Naive B cell (primary cell): ENCODE results near the gene CLNK. TPM values are rescaled to one million over a fixed set of nuclear protein-coding genes. Genes with fewer than 3 reads are reported as not detected.
"Not testable (repeated sequence)": the region's sequence is repeated elsewhere in the genome, so short reads cannot be mapped to it uniquely, and the experiment has no call there.

Experiments
- ATAC-seq, 2 donors: fragments of 150-1000 bp; cut with Tn5 transposase; 2 replicates each; pipeline ENCODE4 v1.10.0; 2021; ENCODE audit warnings: low read depth in 2 of 2, mild to moderate bottlenecking in 2 of 2, moderate library complexity in 2 of 2
- DNase-seq: peaks from one replicate; pipeline ENCODE4 v3.0.0; 2022
- H3K27ac Mint-ChIP-seq, 6 donors: one replicate each; pipeline ENCODE4 v1.8.0; 2020 to 2022; ENCODE audit warnings: mild to moderate bottlenecking in 6 of 6, mixed read lengths in 6 of 6, moderate library complexity in 5 of 6, inconsistent platforms in 2 of 6
- H3K27me3 Mint-ChIP-seq, 3 donors: one replicate each; pipeline ENCODE4 v1.8.0; 2021 to 2022; ENCODE audit warnings: mixed read lengths in 3 of 3, mild to moderate bottlenecking in 1 of 3
- H3K36me3 Mint-ChIP-seq, 2 donors: one replicate each; pipeline ENCODE4 v1.8.0; 2020 to 2022; ENCODE audit warnings: mixed read lengths in 2 of 2, inconsistent platforms in 1 of 2, mild to moderate bottlenecking in 1 of 2
- H3K4me1 Mint-ChIP-seq, 3 donors: one replicate each; pipeline ENCODE4 v1.8.0; 2020 to 2022; ENCODE audit warnings: mixed read lengths in 3 of 3, inconsistent platforms in 1 of 3, mild to moderate bottlenecking in 1 of 3, moderate library complexity in 1 of 3
- H3K4me3 Mint-ChIP-seq, 8 donors: one replicate each; pipeline ENCODE4 v1.8.0; 2020 to 2022; ENCODE audit warnings: mild to moderate bottlenecking in 8 of 8, mixed read lengths in 8 of 8, moderate library complexity in 8 of 8, inconsistent platforms in 2 of 8
- H3K9me3 Mint-ChIP-seq, 7 donors: one replicate each; pipeline ENCODE4 v1.8.0; 2020 to 2022; ENCODE audit warnings: mixed read lengths in 7 of 7, mild to moderate bottlenecking in 5 of 7, inconsistent platforms in 2 of 7, moderate library complexity in 1 of 7
- polyA plus RNA-seq, 6 donors: library from polyadenylated mRNA; unstranded; fragments of 300-500 nt; fragmentation: Illumina TruSeq; gene quantifications; one replicate each; pipeline ENCODE4 v1.2.3, GENCODE V29; 2021; ENCODE audit warnings: low read depth in 6 of 6

The CLNK gene
- polyA plus RNA-seq, 6 donors from 2014 or later, result 0.69 to 1.3 (median 1.2) TPM; not detected in 1

- no peak for ATAC-seq
- H3K27ac Mint-ChIP-seq, result peak overlapping the region in 1 of 6 donors; percentile 51
- H3K4me1 Mint-ChIP-seq, result peaks cover 7 to 25% (median 8%) of the 10 kb centered on the region in 3 donors
- no peaks in the 10 kb centered on the region for H3K9me3 Mint-ChIP-seq
- H3K4me3 Mint-ChIP-seq, result peak overlapping the region in 1 of 8 donors; percentile 12
- DNase-seq, result no peak
- peaks cover 0 to 21% (median 0%) of the 10 kb centered on the region in 3 donors for H3K27me3 Mint-ChIP-seq
- H3K36me3 Mint-ChIP-seq, result no peaks in the 10 kb centered on the region
Observed at GRCh38 chr4:10576236-10576635, 108.3 kb downstream of the CLNK start.

- no peak for ATAC-seq
- DNase-seq, result no peak
- H3K36me3 Mint-ChIP-seq, result no peaks in the 10 kb centered on the region
- no peaks in the 10 kb centered on the region for H3K9me3 Mint-ChIP-seq
- peak overlapping the region in 2 of 8 donors; percentile 13 to 59 for H3K4me3 Mint-ChIP-seq
- H3K27ac Mint-ChIP-seq, result no peak overlapping the region
- peaks cover 7 to 25% (median 8%) of the 10 kb centered on the region in 3 donors for H3K4me1 Mint-ChIP-seq
- peaks cover 0 to 21% (median 0%) of the 10 kb centered on the region in 3 donors for H3K27me3 Mint-ChIP-seq
Observed at GRCh38 chr4:10575414-10575813, 109.2 kb downstream of the CLNK start.

- not testable (repeated sequence) for H3K4me3 Mint-ChIP-seq, H3K9me3 Mint-ChIP-seq, H3K36me3 Mint-ChIP-seq, ATAC-seq, DNase-seq
- Mint-ChIP-seq H3K27me3 (peaks cover 0 to 21% (median 0%) of the 10 kb centered on the region in 3 donors), H3K27ac (peak overlapping the region in 1 of 6 donors; percentile 77), H3K4me1 (peaks cover 7 to 25% (median 8%) of the 10 kb centered on the region in 3 donors)
Observed at GRCh38 chr4:10574553-10574952, 110.0 kb downstream of the CLNK start.

GRCh38 chr4:10571909-10572308, 112.7 kb downstream of the CLNK start:
- Mint-ChIP-seq H3K36me3 (peaks cover 0 to 9% of the 10 kb centered on the region in 2 donors), H3K27ac (no peak overlapping the region), H3K9me3 (peaks cover 0 to 6% (median 4%) of the 10 kb centered on the region in 7 donors), H3K4me3 (no peak overlapping the region), H3K27me3 (peaks cover 0 to 21% (median 0%) of the 10 kb centered on the region in 3 donors), H3K4me1 (peaks cover 7 to 20% (median 7%) of the 10 kb centered on the region in 3 donors)
- no peak for ATAC-seq
- DNase-seq, result no peak

GRCh38 chr4:10569491-10569890, 115.1 kb downstream of the CLNK start:
- Mint-ChIP-seq H3K36me3 (peaks cover 7 to 9% of the 10 kb centered on the region in 2 donors), H3K4me3 (no peak overlapping the region), H3K9me3 (peaks cover 0 to 6% (median 4%) of the 10 kb centered on the region in 7 donors), H3K27me3 (peaks cover 0 to 11% (median 0%) of the 10 kb centered on the region in 3 donors), H3K4me1 (peaks cover 6 to 7% (median 7%) of the 10 kb centered on the region in 3 donors), H3K27ac (no peak overlapping the region)
- DNase-seq (no peak), ATAC-seq (no peak)

- Mint-ChIP-seq H3K27me3 (no peaks in the 10 kb centered on the region), H3K4me3 (no peak overlapping the region), H3K9me3 (peaks cover 0 to 6% (median 4%) of the 10 kb centered on the region in 7 donors), H3K27ac (peak overlapping the region in 1 of 6 donors; percentile 68), H3K36me3 (peaks cover 9 to 14% of the 10 kb centered on the region in 2 donors), H3K4me1 (peaks cover 6 to 7% (median 7%) of the 10 kb centered on the region in 3 donors)
- no peak for DNase-seq
- ATAC-seq, result no peak
Observed at GRCh38 chr4:10567766-10568165, 116.8 kb downstream of the CLNK start.

GRCh38 chr4:10565166-10565780, 119.3 kb downstream of the CLNK start:
- Mint-ChIP-seq H3K27ac (peak overlapping the region in 1 of 6 donors; percentile 5), H3K4me1 (peaks cover 6 to 7% (median 7%) of the 10 kb centered on the region in 3 donors), H3K4me3 (no peak overlapping the region), H3K36me3 (peaks cover 9 to 26% of the 10 kb centered on the region in 2 donors), H3K9me3 (peaks cover 0 to 6% (median 4%) of the 10 kb centered on the region in 7 donors), H3K27me3 (no peaks in the 10 kb centered on the region)
- ATAC-seq (no peak), DNase-seq (no peak)

GRCh38 chr4:10554694-10555093, 129.9 kb downstream of the CLNK start:
- no peaks in the 10 kb centered on the region for H3K9me3 Mint-ChIP-seq
- DNase-seq (peak; percentile 34), ATAC-seq (peak; percentile 49 to 71)
- peaks cover 0 to 10% (median 3%) of the 10 kb centered on the region in 3 donors for H3K27me3 Mint-ChIP-seq
- no peak overlapping the region for H3K4me3 Mint-ChIP-seq
- peaks cover 4 to 7% (median 6%) of the 10 kb centered on the region in 3 donors for H3K4me1 Mint-ChIP-seq
- H3K36me3 Mint-ChIP-seq, result peaks cover 0 to 4% of the 10 kb centered on the region in 2 donors
- H3K27ac Mint-ChIP-seq, result peak overlapping the region in 1 of 6 donors; percentile 41

- H3K4me3 Mint-ChIP-seq, result no peak overlapping the region
Observed at GRCh38 chr4:10554121-10554520, 130.4 kb downstream of the CLNK start.

GRCh38 chr4:10552591-10553280, 131.8 kb downstream of the CLNK start:
- ATAC-seq, result no peak
- H3K4me1 Mint-ChIP-seq, result peaks cover 4 to 7% (median 6%) of the 10 kb centered on the region in 3 donors
- H3K27ac Mint-ChIP-seq, result no peak overlapping the region
- no peak overlapping the region for H3K4me3 Mint-ChIP-seq
- no peaks in the 10 kb centered on the region for H3K36me3 Mint-ChIP-seq
- H3K9me3 Mint-ChIP-seq, result no peaks in the 10 kb centered on the region
- DNase-seq, result no peak
- peaks cover 0 to 10% (median 4%) of the 10 kb centered on the region in 3 donors for H3K27me3 Mint-ChIP-seq

More at GRCh38 chr4:10554121-10554520, 130.4 kb downstream of the CLNK start:
- no peak for DNase-seq
- peaks cover 0 to 10% (median 4%) of the 10 kb centered on the region in 3 donors for H3K27me3 Mint-ChIP-seq
- ATAC-seq, result no peak
- H3K9me3 Mint-ChIP-seq, result no peaks in the 10 kb centered on the region
- peaks cover 0 to 4% of the 10 kb centered on the region in 2 donors for H3K36me3 Mint-ChIP-seq
- peaks cover 4 to 7% (median 6%) of the 10 kb centered on the region in 3 donors for H3K4me1 Mint-ChIP-seq
- H3K27ac Mint-ChIP-seq, result no peak overlapping the region

GRCh38 chr4:10535912-10536311, 148.7 kb downstream of the CLNK start:
- no peaks in the 10 kb centered on the region for H3K9me3 Mint-ChIP-seq
- peaks cover 0 to 5% (median 4%) of the 10 kb centered on the region in 3 donors for H3K4me1 Mint-ChIP-seq
- ATAC-seq (no peak), DNase-seq (no peak)
- H3K36me3 Mint-ChIP-seq, result peaks cover 0 to 8% of the 10 kb centered on the region in 2 donors
- H3K4me3 Mint-ChIP-seq, result no peak overlapping the region
- peak overlapping the region in 1 of 6 donors; percentile 15 for H3K27ac Mint-ChIP-seq
- peaks cover under 1 to 13% (median 4%) of the 10 kb centered on the region in 3 donors for H3K27me3 Mint-ChIP-seq

GRCh38 chr4:10534820-10535219, 149.7 kb downstream of the CLNK start:
- H3K4me3 Mint-ChIP-seq, result no peak overlapping the region
- ATAC-seq (no peak), DNase-seq (no peak)
- peaks cover 0 to 8% of the 10 kb centered on the region in 2 donors for H3K36me3 Mint-ChIP-seq
- H3K27ac Mint-ChIP-seq, result peak overlapping the region in 2 of 6 donors; percentile 4 to 73
- no peaks in the 10 kb centered on the region for H3K9me3 Mint-ChIP-seq
- peaks cover 0 to 5% (median 4%) of the 10 kb centered on the region in 3 donors for H3K4me1 Mint-ChIP-seq
- peaks cover 4 to 13% (median 10%) of the 10 kb centered on the region in 3 donors for H3K27me3 Mint-ChIP-seq

GRCh38 chr4:10532155-10532554, 152.4 kb downstream of the CLNK start:
- peaks cover 0 to 8% of the 10 kb centered on the region in 2 donors for H3K36me3 Mint-ChIP-seq
- no peaks in the 10 kb centered on the region for H3K9me3 Mint-ChIP-seq
- H3K4me1 Mint-ChIP-seq, result peaks cover 0 to 5% (median 4%) of the 10 kb centered on the region in 3 donors
- DNase-seq (no peak), ATAC-seq (no peak)
- H3K27me3 Mint-ChIP-seq, result peaks cover 4 to 12% (median 8%) of the 10 kb centered on the region in 3 donors
- no peak overlapping the region for H3K27ac Mint-ChIP-seq
- no peak overlapping the region for H3K4me3 Mint-ChIP-seq
